Gastrocnemius medialis (tissue), 4 donors: ENCODE results near the gene ZBTB20. TPM values are rescaled to one million over a fixed set of nuclear protein-coding genes. Genes with fewer than 3 reads are reported as not detected.

Experiments
- ATAC-seq, 2 donors: fragments of 150-250 bp; one replicate each; pipeline ENCODE4 v1.9.1; 2016
- DNase-seq, 2 donors: peaks; one replicate each; pipeline ENCODE4 v3.0.0-alpha.2; 2019
- H3K27ac ChIP-seq, 4 donors: fragments of 200-600 bp; sonication (generic); 1 replicate in 1 of 4; 2 replicates in 3 of 4; pipeline ENCODE4 v1.5.1; 2016 to 2018; ENCODE audit warnings: mild to moderate bottlenecking in 2 of 4, moderate library complexity in 1 of 4
- H3K27me3 ChIP-seq, 3 donors: fragments of 200-600 bp; sonication (generic) in 2 of 3; 1 replicate in 1 of 3; 2 replicates in 2 of 3; pipeline versions ENCODE4 v1.5.1 to v1.6.0; 2016 to 2019; ENCODE audit warnings: mild to moderate bottlenecking in 1 of 3, moderate library complexity in 1 of 3
- H3K36me3 ChIP-seq, 2 donors: fragments of 200-600 bp; sonication (generic) in 1 of 2; one replicate each; pipeline ENCODE4 v1.5.1; 2017 to 2018
- H3K4me1 ChIP-seq, 2 donors: fragments of 200-600 bp; sonication (generic) in 1 of 2; one replicate each; pipeline ENCODE4 v1.5.1; 2016 to 2017; ENCODE audit warnings: mild to moderate bottlenecking in 2 of 2
- H3K4me3 ChIP-seq, 4 donors: fragments of 200-600 bp; sonication (generic) in 3 of 4; 1 replicate in 1 of 4; 2 replicates in 3 of 4; pipeline ENCODE4 v1.5.1; 2016 to 2019; ENCODE audit warnings: mild to moderate bottlenecking in 2 of 4
- H3K9me3 ChIP-seq, 3 donors: fragments of 200-600 bp; sonication (generic) in 2 of 3; 1 replicate in 1 of 3; 2 replicates in 2 of 3; pipeline ENCODE4 v1.5.1; 2016 to 2019
- CTCF ChIP-seq, 5 experiments: fragments of 450-650 bp in 3 of 5; fragments of 200-600 bp in 2 of 5; sonication (generic) in 2 of 5; IDR thresholded peaks in 4 of 5; conservative IDR thresholded peaks in 1 of 5; 1 replicate in 4 of 5; 2 replicates in 1 of 5; pipeline ENCODE4 v1.5.1; 2016 to 2019; ENCODE audit warnings: antibody characterized with exemption in 5 of 5, mild to moderate bottlenecking in 3 of 5, moderate library complexity in 3 of 5
- POLR2A ChIP-seq, 2 donors: fragments of 450-650 bp; IDR thresholded peaks; one replicate each; pipeline ENCODE4 v1.6.1; 2017; ENCODE audit warnings: antibody characterized with exemption in 2 of 2, mild to moderate bottlenecking in 2 of 2, moderate library complexity in 2 of 2
- in situ Hi-C, 4 donors: fragments of 200-750 bp; cut with MboI; loops; one replicate each; pipeline versions ENCODE4 v1.15.0 to v1.8.0; 2017; ENCODE audit warnings: low sequenced_read_pairs in 4 of 4
- intact Hi-C: fragments of 100-400 bp; cut with DNase I; formaldehyde crosslinking; loops from one replicate; pipeline ENCODE4 v1.15.1; 2023; ENCODE audit warnings: low total_unique reads
- total RNA-seq, 4 donors: library from RNA; depleted of rRNA; stranded (reverse); fragments of >200 nt; gene quantifications; one replicate each; pipeline versions ENCODE4 v1.1.0 to v1.2.3, GENCODE V29; 2016

ZBTB20 gene
- total RNA-seq, 4 donors from 2014 or later, result 47.6 to 86.5 (median 69.0) TPM

GRCh38 chr3:114900908-114901307, 246.2 kb downstream of the ZBTB20 start:
- TF ChIP-seq CTCF (IDR thresholded peaks at IDR 0.05 in 4 of 5, conservative IDR thresholded peaks at IDR 0.05 in 1 of 5), result no peak
- Histone ChIP-seq H3K4me3 (peak overlapping the region; percentile 14 to 30 (median 23)), H3K4me1 (peaks cover 49 to 56% of the 10 kb centered on the region in 2 donors), H3K27me3 (no peaks in the 10 kb centered on the region), H3K27ac (peak overlapping the region; percentile 29 to 78 (median 66)), H3K36me3 (no peaks in the 10 kb centered on the region), H3K9me3 (no peaks in the 10 kb centered on the region)
- ATAC-seq, result no peak
- DNase-seq, result no peak
- intact Hi-C loops, result loop anchor here (5.0 kb wide), 1 partner anchor 54 kb away; no protein-coding TSS in a partner anchor
- in situ Hi-C loops, result no loop called here

GRCh38 chr3:114899186-114899931, 247.7 kb downstream of the ZBTB20 start:
- TF ChIP-seq CTCF (IDR thresholded peaks at IDR 0.05 in 4 of 5, conservative IDR thresholded peaks at IDR 0.05 in 1 of 5) (no peak), POLR2A (IDR thresholded peaks at IDR 0.05) (no peak)
- in situ Hi-C loops, result no loop called here
- Histone ChIP-seq H3K9me3 (no peaks in the 10 kb centered on the region), H3K4me3 (peak overlapping the region in 3 of 4 donors; percentile 2 to 32 (median 22)), H3K27me3 (no peaks in the 10 kb centered on the region), H3K4me1 (peaks cover 52 to 56% of the 10 kb centered on the region in 2 donors), H3K36me3 (no peaks in the 10 kb centered on the region), H3K27ac (peak overlapping the region; percentile 64 to 78 (median 68))
- ATAC-seq, result peak; percentile 88 to 93
- intact Hi-C loops, result loop anchor here (10.0 kb wide), 2 partner anchors 275 to 535 kb away; no protein-coding TSS in a partner anchor
- peak; percentile 40 to 63 for DNase-seq

- ATAC-seq (no peak), DNase-seq (no peak)
- in situ Hi-C loops (no loop called here), intact Hi-C loops (loop anchor here (10.0 kb wide), 2 partner anchors 272 to 532 kb away; no protein-coding TSS in a partner anchor)
- Histone ChIP-seq H3K27ac (peak overlapping the region in 2 of 4 donors; percentile 68 to 78), H3K36me3 (no peaks in the 10 kb centered on the region), H3K4me3 (no peak overlapping the region), H3K27me3 (no peaks in the 10 kb centered on the region), H3K4me1 (peaks cover 55 to 66% of the 10 kb centered on the region in 2 donors), H3K9me3 (no peaks in the 10 kb centered on the region)
- TF ChIP-seq POLR2A (IDR thresholded peaks at IDR 0.05) (no peak), CTCF (IDR thresholded peaks at IDR 0.05 in 4 of 5, conservative IDR thresholded peaks at IDR 0.05 in 1 of 5) (no peak)
Measured at GRCh38 chr3:114896978-114897377, 250.1 kb downstream of the ZBTB20 start.

GRCh38 chr3:114893361-114893760, 253.7 kb downstream of the ZBTB20 start:
- ATAC-seq, result peak in 1 of 2 donors; percentile 33
- H3K27me3 ChIP-seq, result no peaks in the 10 kb centered on the region
- intact Hi-C loops, result loop anchor here (10.0 kb wide), 2 partner anchors 269 to 529 kb away; no protein-coding TSS in a partner anchor
- H3K27ac ChIP-seq, result peak overlapping the region; percentile 68 to 84 (median 76)
- H3K36me3 ChIP-seq, result no peaks in the 10 kb centered on the region
- H3K9me3 ChIP-seq, result no peaks in the 10 kb centered on the region
- no peak for DNase-seq
- H3K4me3 ChIP-seq, result no peak overlapping the region
- peaks cover 48 to 51% of the 10 kb centered on the region in 2 donors for H3K4me1 ChIP-seq
- TF ChIP-seq POLR2A (IDR thresholded peaks at IDR 0.05) (no peak), CTCF (IDR thresholded peaks at IDR 0.05 in 4 of 5, conservative IDR thresholded peaks at IDR 0.05 in 1 of 5) (no peak)
- in situ Hi-C loops, result no loop called here
